ENCODE data around the gene PPP1R15A.
"Not testable (repeated sequence)": the region's sequence is repeated elsewhere in the genome, so short reads cannot be mapped to it uniquely, and the experiment has no call there.

Gene PPP1R15A

DNA sequence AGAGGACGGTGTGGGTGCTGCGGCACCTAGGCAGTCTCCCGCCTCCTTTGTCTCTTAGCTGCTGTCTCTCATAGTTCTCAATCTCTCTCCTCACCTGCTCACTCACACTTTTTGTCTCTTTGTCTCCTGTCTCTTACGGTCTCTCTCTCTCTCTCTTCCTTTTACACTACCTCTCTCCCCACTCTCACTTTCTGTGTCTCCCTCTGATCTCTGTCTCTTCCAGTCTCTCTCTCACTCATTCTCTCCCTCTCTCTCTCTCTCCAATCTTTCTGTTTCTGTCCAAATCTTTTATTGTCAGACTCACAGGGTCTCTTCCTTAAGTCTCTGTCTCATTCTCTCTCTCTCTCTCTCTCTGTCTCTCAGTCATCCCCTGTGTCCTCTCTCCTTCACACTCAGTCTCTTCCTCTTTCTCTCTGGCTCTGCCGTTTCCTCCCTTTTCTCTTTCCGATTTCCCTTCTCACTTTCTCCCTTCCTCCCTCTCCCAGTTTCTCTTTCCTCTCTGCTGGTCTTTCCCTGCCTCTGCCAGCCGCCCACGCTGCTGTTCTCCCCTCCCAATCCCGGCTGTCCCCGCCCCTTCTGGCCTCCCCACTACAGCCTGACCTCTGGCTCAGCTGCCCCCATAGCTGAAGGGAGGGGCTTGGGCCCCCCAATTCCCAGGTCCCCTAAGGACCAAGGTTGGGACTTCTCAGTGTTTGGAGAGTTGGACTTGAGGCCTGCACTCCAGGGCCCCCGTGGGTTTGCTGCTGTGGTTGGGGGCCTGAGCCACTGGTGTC, 3.9 kb upstream of the PPP1R15A start, which contains the start of gene PLEKHA4:
Gene PLEKHA4, minus strand, starts transcription at position 504 of the 773 bp plus-strand sequence. CDS start 997 bp downstream, outside the sequence.
- no peak for ATAC-seq (replicated peaks)
- Mint-ChIP-seq H3K4me3 (no peak within 1 kb of the TSS), H3K27me3 (peaks cover 0 to 5% of the 10 kb centered on the region in 2 donors), H3K27ac (no peak within 1 kb of the TSS), H3K36me3 (peaks cover 7 to 13% of the 10 kb centered on the region in 2 donors), H3K9me3 (no peaks in the 10 kb centered on the region), H3K4me1 (peaks cover 9 to 13% of the 10 kb centered on the region in 2 donors)
- DNase-seq: no peak

DNA sequence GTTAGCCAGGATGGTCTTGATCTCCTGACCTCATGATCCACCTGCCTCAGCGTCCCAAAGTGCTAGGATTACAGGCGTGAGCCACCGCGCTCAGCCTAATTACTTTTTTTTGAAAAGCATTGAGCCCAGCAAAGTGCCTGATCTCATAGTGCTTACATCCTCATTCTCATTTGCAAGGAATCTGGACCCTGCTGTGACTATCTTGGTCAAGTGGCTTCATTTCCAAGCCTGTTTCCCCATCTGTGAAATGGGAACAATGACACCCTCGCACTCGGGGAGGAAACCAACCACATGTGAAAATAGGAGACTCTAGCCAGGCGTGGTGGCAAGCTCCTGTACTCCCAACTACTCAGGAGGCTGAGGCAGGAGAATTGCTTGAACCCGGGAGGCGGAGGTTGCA, 2.2 kb upstream of the PPP1R15A start:
- Mint-ChIP-seq H3K9me3 (no peaks in the 10 kb centered on the region), H3K4me1 (peaks cover 23 to 28% of the 10 kb centered on the region in 2 donors), H3K4me3 (no peak overlapping the region), H3K27me3 (peaks cover 0 to 5% of the 10 kb centered on the region in 2 donors), H3K27ac (no peak overlapping the region), H3K36me3 (peaks cover 23 to 29% of the 10 kb centered on the region in 2 donors)
- ATAC-seq (replicated peaks) (no peak), DNase-seq (no peak)

DNA sequence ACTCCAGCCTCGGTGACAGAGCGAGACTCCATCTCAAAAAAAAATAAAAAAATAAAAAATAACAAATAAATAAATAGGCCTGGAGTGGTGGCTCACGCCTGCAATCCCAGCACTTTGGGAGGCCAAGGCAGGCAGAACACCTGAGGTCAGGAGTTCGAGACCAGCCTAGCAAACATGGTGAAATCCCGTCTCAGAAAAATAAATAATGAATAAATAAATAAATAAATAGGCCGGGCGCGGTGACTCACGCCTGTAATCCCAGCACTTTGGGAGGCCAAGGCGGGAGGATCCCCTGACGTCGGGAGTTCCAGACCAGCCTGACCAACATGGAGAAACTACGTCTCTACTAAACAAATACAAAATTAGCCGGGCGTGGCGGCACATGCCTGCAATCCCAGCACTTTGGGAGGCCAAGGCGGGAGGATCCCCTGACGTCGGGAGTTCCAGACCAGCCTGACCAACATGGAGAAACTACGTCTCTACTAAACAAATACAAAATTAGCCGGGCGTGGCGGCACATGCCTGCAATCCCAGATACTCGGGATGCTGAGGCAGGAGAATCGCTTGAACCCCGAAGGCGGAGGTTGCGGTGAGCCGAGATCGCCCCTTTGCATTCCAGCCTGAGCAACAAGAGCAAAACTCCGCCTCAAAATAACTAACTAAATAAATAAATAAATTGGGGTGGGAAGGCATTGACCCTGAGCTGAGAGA, 595 bp upstream of the PPP1R15A start:
- not testable (repeated sequence) for ATAC-seq (replicated peaks); H3K27me3 Mint-ChIP-seq; H3K9me3 Mint-ChIP-seq; DNase-seq
- H3K4me1 Mint-ChIP-seq: peaks cover 31 to 44% of the 10 kb centered on the region in 2 donors
- H3K27ac Mint-ChIP-seq: peak overlapping the region; percentile 100
- H3K36me3 Mint-ChIP-seq: peaks cover 38 to 45% of the 10 kb centered on the region in 2 donors
- H3K4me3 Mint-ChIP-seq: peak overlapping the region; percentile 99

DNA sequence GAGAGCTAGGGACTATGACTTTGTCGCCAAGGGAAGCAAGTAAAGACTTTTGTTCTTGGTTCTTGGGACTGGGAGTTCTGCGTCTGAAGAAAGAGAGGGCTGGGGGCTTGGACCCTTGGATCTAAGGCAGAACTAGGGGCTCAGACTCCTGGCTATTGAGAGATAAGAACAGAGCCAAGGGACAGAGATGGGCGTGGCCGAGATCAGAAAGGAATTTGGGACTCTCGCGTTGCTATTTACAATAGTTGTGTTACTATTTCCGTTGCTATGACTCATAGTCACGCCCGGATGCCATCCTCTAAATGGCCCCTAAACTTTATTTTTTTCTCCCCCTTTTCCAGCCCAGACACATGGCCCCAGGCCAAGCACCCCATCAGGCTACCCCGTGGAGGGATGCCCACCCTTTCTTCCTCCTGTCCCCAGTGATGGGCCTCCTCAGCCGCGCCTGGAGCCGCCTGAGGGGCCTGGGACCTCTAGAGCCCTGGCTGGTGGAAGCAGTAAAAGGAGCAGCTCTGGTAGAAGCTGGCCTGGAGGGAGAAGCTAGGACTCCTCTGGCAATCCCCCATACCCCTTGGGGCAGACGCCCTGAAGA, 759 bp downstream of the PPP1R15A start:
- peak; percentile 69 for DNase-seq
- no peaks in the 10 kb centered on the region for H3K27me3 Mint-ChIP-seq
- peak overlapping the region; percentile 99 for H3K4me3 Mint-ChIP-seq

DNA sequence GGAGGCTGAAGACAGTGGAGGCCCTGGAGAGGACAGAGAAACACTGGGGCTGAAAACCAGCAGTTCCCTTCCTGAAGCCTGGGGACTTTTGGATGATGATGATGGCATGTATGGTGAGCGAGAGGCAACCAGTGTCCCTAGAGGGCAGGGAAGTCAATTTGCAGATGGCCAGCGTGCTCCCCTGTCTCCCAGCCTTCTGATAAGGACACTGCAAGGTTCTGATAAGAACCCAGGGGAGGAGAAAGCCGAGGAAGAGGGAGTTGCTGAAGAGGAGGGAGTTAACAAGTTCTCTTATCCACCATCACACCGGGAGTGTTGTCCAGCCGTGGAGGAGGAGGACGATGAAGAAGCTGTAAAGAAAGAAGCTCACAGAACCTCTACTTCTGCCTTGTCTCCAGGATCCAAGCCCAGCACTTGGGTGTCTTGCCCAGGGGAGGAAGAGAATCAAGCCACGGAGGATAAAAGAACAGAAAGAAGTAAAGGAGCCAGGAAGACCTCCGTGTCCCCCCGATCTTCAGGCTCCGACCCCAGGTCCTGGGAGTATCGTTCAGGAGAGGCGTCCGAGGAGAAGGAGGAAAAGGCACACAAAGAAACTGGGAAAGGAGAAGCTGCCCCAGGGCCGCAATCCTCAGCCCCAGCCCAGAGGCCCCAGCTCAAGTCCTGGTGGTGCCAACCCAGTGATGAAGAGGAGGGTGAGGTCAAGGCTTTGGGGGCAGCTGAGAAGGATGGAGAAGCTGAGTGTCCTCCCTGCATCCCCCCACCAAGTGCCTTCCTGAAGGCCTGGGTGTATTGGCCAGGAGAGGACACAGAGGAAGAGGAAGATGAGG, 1.5 kb downstream of the PPP1R15A start:
- no peak for DNase-seq
- Mint-ChIP-seq H3K9me3 (no peaks in the 10 kb centered on the region), H3K36me3 (peaks cover 49 to 62% of the 10 kb centered on the region in 2 donors), H3K27ac (peak overlapping the region; percentile 100), H3K4me3 (peak overlapping the region; percentile 99), H3K4me1 (peaks cover 31 to 53% of the 10 kb centered on the region in 2 donors), H3K27me3 (no peaks in the 10 kb centered on the region)
- no peak for ATAC-seq (replicated peaks)

More for the DNA sequence above, 759 bp downstream of the PPP1R15A start:
- H3K27ac Mint-ChIP-seq: peak overlapping the region; percentile 100
- ATAC-seq (replicated peaks): peak; percentile 55 to 56
- H3K4me1 Mint-ChIP-seq: peaks cover 34 to 53% of the 10 kb centered on the region in 2 donors
- peaks cover 48 to 55% of the 10 kb centered on the region in 2 donors for H3K36me3 Mint-ChIP-seq
- no peaks in the 10 kb centered on the region for H3K9me3 Mint-ChIP-seq

DNA sequence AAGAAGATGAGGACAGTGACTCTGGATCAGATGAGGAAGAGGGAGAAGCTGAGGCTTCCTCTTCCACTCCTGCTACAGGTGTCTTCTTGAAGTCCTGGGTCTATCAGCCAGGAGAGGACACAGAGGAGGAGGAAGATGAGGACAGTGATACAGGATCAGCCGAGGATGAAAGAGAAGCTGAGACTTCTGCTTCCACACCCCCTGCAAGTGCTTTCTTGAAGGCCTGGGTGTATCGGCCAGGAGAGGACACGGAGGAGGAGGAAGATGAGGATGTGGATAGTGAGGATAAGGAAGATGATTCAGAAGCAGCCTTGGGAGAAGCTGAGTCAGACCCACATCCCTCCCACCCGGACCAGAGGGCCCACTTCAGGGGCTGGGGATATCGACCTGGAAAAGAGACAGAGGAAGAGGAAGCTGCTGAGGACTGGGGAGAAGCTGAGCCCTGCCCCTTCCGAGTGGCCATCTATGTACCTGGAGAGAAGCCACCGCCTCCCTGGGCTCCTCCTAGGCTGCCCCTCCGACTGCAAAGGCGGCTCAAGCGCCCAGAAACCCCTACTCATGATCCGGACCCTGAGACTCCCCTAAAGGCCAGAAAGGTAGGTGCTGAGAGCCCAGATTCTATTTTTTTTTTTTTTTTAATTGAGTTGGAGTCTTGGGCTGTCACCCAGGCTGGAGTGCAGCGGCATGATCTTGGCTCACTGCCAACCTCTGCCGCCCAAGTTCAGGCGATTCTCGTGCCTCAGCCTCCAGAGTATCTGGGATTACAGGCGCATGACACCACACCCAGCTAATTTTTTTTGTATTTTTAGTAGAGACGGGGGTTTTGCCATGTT, 2.3 kb downstream of the PPP1R15A start:
- no peak for DNase-seq
- H3K27me3 Mint-ChIP-seq: no peaks in the 10 kb centered on the region
- H3K36me3 Mint-ChIP-seq: peaks cover 49 to 64% of the 10 kb centered on the region in 2 donors
- peak; percentile 0 to 2 for ATAC-seq (replicated peaks)
- peaks cover 31 to 53% of the 10 kb centered on the region in 2 donors for H3K4me1 Mint-ChIP-seq
- H3K27ac Mint-ChIP-seq: peak overlapping the region; percentile 100
- peak overlapping the region; percentile 99 for H3K4me3 Mint-ChIP-seq
- H3K9me3 Mint-ChIP-seq: no peaks in the 10 kb centered on the region

DNA sequence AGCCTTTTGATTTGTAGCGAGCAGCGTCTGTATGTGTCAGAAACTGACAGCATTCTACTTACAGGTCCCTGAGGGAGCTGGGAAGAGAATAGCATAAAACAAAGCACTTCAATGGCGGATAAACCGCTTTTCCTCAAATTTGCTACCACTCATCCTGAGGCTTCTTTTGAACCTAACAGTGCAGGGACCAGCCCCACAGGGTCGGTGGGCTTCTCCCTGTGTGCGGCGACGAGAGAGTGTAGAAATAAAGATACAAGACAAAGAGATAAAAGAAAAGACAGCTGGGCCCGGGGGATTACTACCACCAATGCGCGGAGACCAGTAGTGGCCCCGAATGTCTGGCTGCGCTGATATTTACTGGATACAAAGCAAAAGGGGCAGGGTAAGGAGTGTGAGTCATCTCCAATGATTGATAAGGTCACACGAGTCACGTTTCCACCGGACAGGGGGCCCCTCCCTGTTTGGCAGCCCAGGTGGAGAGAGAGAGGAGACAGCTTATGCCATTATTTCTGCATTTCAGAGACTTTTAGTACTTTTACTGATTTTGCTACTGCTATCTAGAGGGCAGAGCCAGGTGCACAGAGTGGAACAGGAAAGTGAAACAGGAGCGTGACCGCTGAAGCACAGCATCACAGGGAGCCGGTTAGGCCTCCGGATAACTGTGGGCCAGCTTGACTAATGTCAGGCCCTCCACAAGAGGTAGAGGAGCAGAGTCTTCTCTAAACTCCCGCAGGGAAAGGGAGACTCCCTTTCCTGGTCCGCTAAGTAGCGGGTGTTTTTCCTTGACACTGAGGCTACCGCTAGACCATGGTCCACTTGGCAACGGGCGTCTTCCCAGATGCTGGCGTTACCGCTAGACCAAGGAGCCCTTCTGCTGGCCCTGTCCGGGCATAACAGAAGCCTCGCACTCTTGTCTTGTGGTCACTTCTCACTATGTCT, 4.1 kb downstream of the PPP1R15A start:
- not testable (repeated sequence) for H3K9me3 Mint-ChIP-seq; ATAC-seq (replicated peaks); H3K27me3 Mint-ChIP-seq
- peaks cover 36 to 58% of the 10 kb centered on the region in 2 donors for H3K4me1 Mint-ChIP-seq
- peak overlapping the region; percentile 99 for H3K4me3 Mint-ChIP-seq
- H3K27ac Mint-ChIP-seq: peak overlapping the region; percentile 100
- H3K36me3 Mint-ChIP-seq: peaks cover 49 to 66% of the 10 kb centered on the region in 2 donors
- peak; percentile 48 for DNase-seq

DNA sequence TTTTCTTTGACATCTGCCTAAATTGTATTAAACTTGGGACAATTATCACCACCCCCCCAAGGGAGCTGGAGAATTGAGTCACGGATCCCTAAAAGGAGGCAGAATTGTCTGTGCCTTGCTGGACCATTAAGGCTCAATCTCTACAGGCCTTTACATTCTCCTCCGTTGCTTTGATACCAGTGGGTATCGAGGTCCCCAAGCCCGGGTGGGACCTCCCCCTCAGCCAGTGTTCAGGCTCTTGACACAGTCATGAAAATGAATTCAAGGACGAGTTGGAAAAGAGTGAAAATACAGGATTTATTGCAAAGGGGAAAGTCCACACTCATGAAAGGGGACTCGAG, 5.6 kb downstream of the PPP1R15A start:
- no peak for ATAC-seq (replicated peaks)
- H3K27me3 Mint-ChIP-seq: no peaks in the 10 kb centered on the region
- H3K4me1 Mint-ChIP-seq: peaks cover 35 to 54% of the 10 kb centered on the region in 2 donors
- DNase-seq: no peak
- H3K36me3 Mint-ChIP-seq: peaks cover 45 to 58% of the 10 kb centered on the region in 2 donors
- H3K9me3 Mint-ChIP-seq: no peaks in the 10 kb centered on the region
- peak overlapping the region; percentile 85 for H3K27ac Mint-ChIP-seq
- peak overlapping the region in 1 of 2 donors; percentile 36 for H3K4me3 Mint-ChIP-seq

DNA sequence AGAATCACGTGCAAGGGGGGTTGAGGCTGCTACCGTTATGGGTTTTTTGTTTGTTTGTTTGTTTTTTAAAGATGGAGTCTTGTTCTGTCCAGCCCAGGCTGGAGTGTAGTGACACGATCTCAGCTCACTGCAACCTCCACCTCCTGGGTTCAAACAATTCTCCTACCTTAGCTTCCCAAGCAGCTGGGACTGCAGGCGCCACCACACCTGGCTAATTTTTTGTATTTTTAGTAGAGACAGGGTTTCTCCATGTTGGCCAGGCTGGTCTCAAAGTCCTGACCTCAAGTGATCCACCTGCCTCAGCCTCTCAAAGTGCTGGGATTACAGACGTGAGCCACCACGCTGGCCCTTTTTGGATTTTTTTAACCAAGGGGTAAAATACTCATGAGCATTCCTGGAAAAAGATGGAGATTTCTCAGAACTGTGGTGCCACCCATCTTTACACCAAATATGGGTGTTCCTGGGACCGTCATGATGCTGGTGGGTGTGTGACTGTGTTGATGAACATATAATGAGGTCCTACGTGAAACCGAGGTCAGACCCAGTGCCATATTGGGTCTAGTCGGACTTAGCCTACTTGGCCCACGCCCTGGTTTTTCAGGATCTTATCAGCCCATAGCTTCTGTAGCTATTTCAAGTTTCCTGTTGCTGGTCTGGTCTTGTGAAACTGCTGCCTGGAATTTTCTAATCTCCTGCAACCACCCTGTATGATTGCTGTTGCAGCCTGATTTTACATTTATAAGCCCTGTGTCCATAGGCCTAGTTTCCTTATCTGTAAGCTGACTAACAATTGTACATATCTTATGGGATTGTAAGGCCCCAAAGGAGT, 6.2 kb downstream of the PPP1R15A start:
- H3K9me3 Mint-ChIP-seq: no peaks in the 10 kb centered on the region
- H3K4me3 Mint-ChIP-seq: peak overlapping the region in 1 of 2 donors; percentile 36
- H3K27me3 Mint-ChIP-seq: no peaks in the 10 kb centered on the region
- H3K27ac Mint-ChIP-seq: peak overlapping the region; percentile 85
- peaks cover 41 to 52% of the 10 kb centered on the region in 2 donors for H3K36me3 Mint-ChIP-seq
- DNase-seq (no peak), ATAC-seq (replicated peaks) (no peak)
- H3K4me1 Mint-ChIP-seq: peaks cover 31 to 50% of the 10 kb centered on the region in 2 donors

DNA sequence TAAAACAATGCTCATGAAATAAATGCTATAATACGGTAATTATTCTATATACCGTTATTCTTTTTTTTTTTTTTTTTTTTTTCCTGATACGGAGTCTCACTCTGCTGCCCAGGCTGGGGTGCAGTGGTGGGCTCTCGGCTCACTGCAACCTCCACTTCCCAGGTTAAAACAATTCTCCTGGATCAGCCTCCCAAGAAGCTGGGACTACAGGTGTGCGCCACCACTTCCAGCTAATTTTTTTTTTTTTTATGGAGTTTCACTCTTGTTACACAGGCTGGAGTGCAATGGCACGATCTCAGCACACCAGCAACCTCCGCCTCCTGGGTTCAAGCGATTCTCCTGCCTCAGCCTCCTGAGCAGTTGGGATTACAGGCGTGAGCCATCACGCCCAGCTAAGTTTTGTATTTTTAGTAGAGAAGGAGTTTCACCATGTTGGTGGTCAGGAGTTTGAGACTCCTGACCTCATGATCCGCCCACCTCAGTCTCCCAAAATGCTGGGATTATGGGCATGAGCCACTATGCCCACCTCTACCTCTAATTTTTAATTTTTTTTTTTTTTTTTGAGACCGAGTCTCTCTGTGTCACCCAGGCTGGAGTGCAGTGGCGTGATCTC, 6.9 kb downstream of the PPP1R15A start:
- H3K9me3 Mint-ChIP-seq: no peaks in the 10 kb centered on the region
- no peak overlapping the region for H3K4me3 Mint-ChIP-seq
- H3K4me1 Mint-ChIP-seq: peaks cover 24 to 43% of the 10 kb centered on the region in 2 donors
- H3K27ac Mint-ChIP-seq: peak overlapping the region; percentile 56
- no peaks in the 10 kb centered on the region for H3K27me3 Mint-ChIP-seq
- ATAC-seq (replicated peaks) (no peak), DNase-seq (no peak)
- H3K36me3 Mint-ChIP-seq: peaks cover 34 to 45% of the 10 kb centered on the region in 2 donors

DNA sequence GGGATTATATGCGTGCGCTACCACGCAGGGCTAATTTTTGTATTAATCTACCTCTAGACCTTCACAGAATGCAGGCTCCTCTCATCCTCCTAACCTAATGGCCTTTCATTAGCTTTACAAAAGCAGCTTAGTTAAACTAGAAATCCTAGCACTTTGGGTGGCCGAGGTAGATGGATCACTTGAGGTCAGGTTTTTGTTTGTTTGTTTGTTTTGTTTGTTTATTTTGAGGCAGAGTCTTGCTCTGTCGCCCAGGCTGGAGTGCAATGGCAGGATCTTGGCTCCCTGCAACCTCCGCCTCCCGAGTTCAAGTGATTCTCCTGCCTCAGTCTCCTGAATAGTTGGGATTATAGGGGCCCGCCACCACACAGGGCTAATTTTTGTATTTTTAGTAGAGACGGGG, 7.5 kb downstream of the PPP1R15A start:
- not testable (repeated sequence) for H3K4me3 Mint-ChIP-seq; DNase-seq; ATAC-seq (replicated peaks); H3K9me3 Mint-ChIP-seq; H3K27me3 Mint-ChIP-seq; H3K27ac Mint-ChIP-seq
- H3K36me3 Mint-ChIP-seq: peaks cover 28 to 39% of the 10 kb centered on the region in 2 donors
- H3K4me1 Mint-ChIP-seq: peaks cover 19 to 38% of the 10 kb centered on the region in 2 donors
